Keratinocyte (primary cell): ENCODE measurements around the gene ACYP2. TPM values are rescaled to one million over a fixed set of nuclear protein-coding genes. Genes with fewer than 3 reads are reported as not detected.

Experiments
- DNase-seq: peaks from one replicate; pipeline ENCODE4 v3.0.0-alpha.2; 2011; ENCODE audit warnings: low read depth, missing footprints, low spot score
- FAIRE-seq: peaks from 2 replicates; lab custom pipeline; 2011; peaks lifted over from hg19 to GRCh38; lab: Jason Lieb, UNC
- H2AFZ ChIP-seq: 2 replicates; pipeline ENCODE4 v1.6.0; 2012; ENCODE audit warnings: low read length, control low read depth, inconsistent platforms; ENCODE audit not compliant: control insufficient read depth
- H3K27ac ChIP-seq: 2 replicates; pipeline ENCODE4 v1.5.1; 2011; ENCODE audit warnings: low read length; ENCODE audit not compliant: control insufficient read depth, insufficient read depth
- H3K27me3 ChIP-seq: 3 replicates; pipeline ENCODE4 v1.6.0; 2011; ENCODE audit warnings: low read length; ENCODE audit not compliant: control insufficient read depth, insufficient read depth; ENCODE audit errors: extremely low read depth
- H3K36me3 ChIP-seq, 2 experiments: 2 replicates in 1 of 2; 3 replicates in 1 of 2; pipeline ENCODE4 v1.5.1; 2011; ENCODE audit warnings: low read length in 2 of 2, mild to moderate bottlenecking in 1 of 2; ENCODE audit not compliant: control insufficient read depth in 2 of 2, insufficient read depth in 2 of 2; ENCODE audit errors: extremely low read depth in 1 of 2
- H3K4me1 ChIP-seq: 3 replicates; pipeline ENCODE4 v1.5.1; 2011; ENCODE audit warnings: low read length; ENCODE audit not compliant: control insufficient read depth, insufficient read depth; ENCODE audit errors: extremely low read depth
- H3K4me2 ChIP-seq: 3 replicates; pipeline ENCODE4 v1.6.0; 2011; ENCODE audit warnings: low read depth, low read length; ENCODE audit not compliant: control insufficient read depth, insufficient read depth; ENCODE audit errors: extremely low read depth
- H3K4me3 ChIP-seq, 3 experiments: fragments of 200-600 bp in 1 of 3; sonication (generic) in 1 of 3; 2 replicates in 2 of 3; 3 replicates in 1 of 3; pipeline ENCODE4 v1.5.1; 2011 to 2016; ENCODE audit warnings: low read length in 3 of 3, mild to moderate bottlenecking in 3 of 3, control low read depth in 2 of 3, inconsistent platforms in 1 of 3, low read depth in 1 of 3, mixed read lengths in 1 of 3, mixed run types in 1 of 3, moderate library complexity in 1 of 3; ENCODE audit not compliant: control insufficient read depth in 2 of 3, insufficient read depth in 2 of 3; ENCODE audit errors: extremely low read depth in 1 of 3
- H3K79me2 ChIP-seq: 2 replicates; pipeline ENCODE4 v1.6.0; 2012; ENCODE audit warnings: low read length; ENCODE audit not compliant: control insufficient read depth, insufficient read depth
- H3K9ac ChIP-seq: 3 replicates; pipeline ENCODE4 v1.6.0; 2011; ENCODE audit warnings: low read length; ENCODE audit not compliant: control insufficient read depth, insufficient read depth; ENCODE audit errors: extremely low read depth
- H3K9me1 ChIP-seq: 3 replicates; pipeline ENCODE4 v1.6.0; 2011; ENCODE audit warnings: low read length; ENCODE audit not compliant: control insufficient read depth, insufficient read depth; ENCODE audit errors: extremely low read depth
- H3K9me3 ChIP-seq: 2 replicates; pipeline ENCODE4 v1.5.1; 2012; ENCODE audit warnings: low read depth, low read length; ENCODE audit not compliant: control insufficient read depth
- H4K20me1 ChIP-seq: 3 replicates; pipeline ENCODE4 v1.6.0; 2011; ENCODE audit warnings: low read length; ENCODE audit not compliant: control insufficient read depth, insufficient read depth; ENCODE audit errors: extremely low read depth
- EZH2 ChIP-seq: IDR thresholded peaks from one replicate; pipeline ENCODE4 v1.6.1; 2012; ENCODE audit warnings: inconsistent platforms, mild to moderate bottlenecking, low read length, moderate library complexity
- dilution Hi-C: fragments of 300-500 bp; cut with MboI; formaldehyde crosslinking; loops from one replicate; pipeline ENCODE4 v1.7.0; 2020; ENCODE audit warnings: low sequenced_read_pairs; ENCODE audit not compliant: extremely low pct_ligation_motif_present
- polyA plus RNA-seq, 5 experiments: library from polyadenylated mRNA; depleted of rRNA in 3 of 5; stranded (reverse) in 3 of 5; stranded (forward) in 1 of 5; unstranded in 1 of 5; fragments of >200 nt; gene quantifications; 1 replicate in 1 of 5; 2 replicates in 3 of 5; 3 replicates in 1 of 5; pipeline versions ENCODE4 v1.2.1 to v1.2.3, GENCODE V29; 2011 to 2012; ENCODE audit warnings: missing spikeins in 2 of 5, low read depth in 1 of 5, low replicate concordance in 1 of 5
- TF ChIP-seq, protein P1 (sequence below), 3 experiments: IDR thresholded peaks in 1 of 3; conservative IDR thresholded peaks in 1 of 3; optimal IDR thresholded peaks in 1 of 3; 2 replicates in 2 of 3; 3 replicates in 1 of 3; pipeline versions ENCODE3 to v1.5.1; 2011; ENCODE audit warnings: low read length in 3 of 3, mild to moderate bottlenecking in 3 of 3, moderate library complexity in 2 of 3, control low read depth in 1 of 3, inconsistent platforms in 1 of 3; ENCODE audit not compliant: insufficient read depth in 2 of 3; ENCODE audit errors: extremely low read depth in 1 of 3

The ACYP2 gene
- polyA plus RNA-seq, 1 donor (not counting 4 experiments of a cell fraction or from before 2014, with no cell fraction given), result 8.7 TPM

DNA sequence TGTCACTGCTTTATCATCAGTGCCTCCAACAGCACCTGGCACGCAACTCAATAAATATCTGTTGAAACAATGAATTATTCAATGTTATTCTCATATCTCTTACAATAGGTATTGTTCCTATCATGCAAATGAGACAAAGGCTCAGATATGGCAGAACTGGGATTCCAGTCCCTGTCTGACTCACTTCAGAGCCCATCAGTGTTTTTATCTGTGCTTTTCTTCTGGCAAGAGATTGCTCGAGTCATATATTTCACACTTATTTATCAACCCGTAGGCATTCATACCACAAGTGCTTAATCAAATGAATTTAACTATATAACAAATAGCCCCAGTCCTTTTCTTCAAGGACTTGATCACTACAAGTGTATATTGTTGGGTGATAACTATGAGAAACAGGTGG, 217.0 kb downstream of the ACYP2 start:
- dilution Hi-C loops, result no loop called here
- TF ChIP-seq, protein P1, sequence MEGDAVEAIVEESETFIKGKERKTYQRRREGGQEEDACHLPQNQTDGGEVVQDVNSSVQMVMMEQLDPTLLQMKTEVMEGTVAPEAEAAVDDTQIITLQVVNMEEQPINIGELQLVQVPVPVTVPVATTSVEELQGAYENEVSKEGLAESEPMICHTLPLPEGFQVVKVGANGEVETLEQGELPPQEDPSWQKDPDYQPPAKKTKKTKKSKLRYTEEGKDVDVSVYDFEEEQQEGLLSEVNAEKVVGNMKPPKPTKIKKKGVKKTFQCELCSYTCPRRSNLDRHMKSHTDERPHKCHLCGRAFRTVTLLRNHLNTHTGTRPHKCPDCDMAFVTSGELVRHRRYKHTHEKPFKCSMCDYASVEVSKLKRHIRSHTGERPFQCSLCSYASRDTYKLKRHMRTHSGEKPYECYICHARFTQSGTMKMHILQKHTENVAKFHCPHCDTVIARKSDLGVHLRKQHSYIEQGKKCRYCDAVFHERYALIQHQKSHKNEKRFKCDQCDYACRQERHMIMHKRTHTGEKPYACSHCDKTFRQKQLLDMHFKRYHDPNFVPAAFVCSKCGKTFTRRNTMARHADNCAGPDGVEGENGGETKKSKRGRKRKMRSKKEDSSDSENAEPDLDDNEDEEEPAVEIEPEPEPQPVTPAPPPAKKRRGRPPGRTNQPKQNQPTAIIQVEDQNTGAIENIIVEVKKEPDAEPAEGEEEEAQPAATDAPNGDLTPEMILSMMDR (optimal IDR thresholded peaks at IDR 0.05 in 1 of 3, IDR thresholded peaks at IDR 0.05 in 1 of 3, conservative IDR thresholded peaks at IDR 0.05 in 1 of 3; ENCODE audit: extremely low read depth in 1 of 3, insufficient read depth in 2 of 3, low read length in 3 of 3), result no peak
- TF ChIP-seq EZH2, result no peak
- no peaks in the 10 kb centered on the region for H3K9me3 ChIP-seq
- no peak overlapping the region for H3K9ac ChIP-seq
- H3K4me2 ChIP-seq, result no peak overlapping the region
- FAIRE-seq (no peak), DNase-seq (no peak)
- no peaks in the 10 kb centered on the region for H3K36me3 ChIP-seq
- H3K4me1 ChIP-seq, result peaks cover 19% of the 10 kb centered on the region
- no peaks in the 10 kb centered on the region for H4K20me1 ChIP-seq
- H2AFZ ChIP-seq, result no peak overlapping the region
- H3K9me1 ChIP-seq, result no peaks in the 10 kb centered on the region
- no peak overlapping the region for H3K27ac ChIP-seq
- no peaks in the 10 kb centered on the region for H3K27me3 ChIP-seq
- no peak overlapping the region for H3K4me3 ChIP-seq
- no peaks in the 10 kb centered on the region for H3K79me2 ChIP-seq

DNA sequence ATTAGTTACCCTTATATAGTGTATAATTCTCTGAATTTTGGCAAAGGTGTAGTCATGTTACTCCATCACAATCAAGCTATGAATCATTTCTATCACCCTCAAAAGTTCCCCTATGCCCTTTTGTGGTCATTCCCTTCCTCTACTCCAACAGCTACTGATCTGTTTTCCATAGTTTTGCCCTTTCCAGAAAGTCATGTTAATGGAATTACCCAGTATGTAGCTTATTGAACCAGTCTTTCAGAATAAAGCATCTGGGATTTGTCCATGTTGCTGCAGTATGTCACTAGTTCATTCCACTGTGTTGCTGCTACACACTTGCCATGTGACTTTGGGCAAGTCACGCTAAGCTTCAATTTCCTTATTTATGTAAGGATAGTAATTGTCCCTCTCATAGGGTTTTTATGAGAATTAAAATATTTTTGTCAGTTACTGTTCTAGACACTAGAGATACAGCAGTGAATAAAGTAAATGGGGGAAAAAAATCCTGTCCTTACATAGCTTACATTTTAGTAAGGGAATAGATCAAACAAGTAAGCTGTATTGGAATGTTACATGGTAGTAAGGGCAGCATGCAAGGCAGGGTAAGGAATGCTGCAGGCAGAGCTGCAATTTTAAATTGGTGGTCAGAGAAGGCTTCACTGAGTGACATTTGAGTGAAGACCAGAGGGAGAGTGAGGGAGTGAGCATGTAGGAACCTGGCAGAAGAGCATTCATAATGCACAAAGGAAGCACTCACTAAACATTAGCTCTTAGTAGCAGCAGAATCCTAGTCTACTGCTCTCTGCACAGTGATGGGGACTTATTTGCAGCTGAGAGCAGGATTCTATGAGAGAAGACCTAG, 220.9 kb downstream of the ACYP2 start:
- no peaks in the 10 kb centered on the region for H3K36me3 ChIP-seq
- H3K4me2 ChIP-seq, result no peak overlapping the region
- TF ChIP-seq EZH2, result no peak
- TF ChIP-seq, protein P1 (optimal IDR thresholded peaks at IDR 0.05 in 1 of 3, IDR thresholded peaks at IDR 0.05 in 1 of 3, conservative IDR thresholded peaks at IDR 0.05 in 1 of 3; ENCODE audit: extremely low read depth in 1 of 3, insufficient read depth in 2 of 3, low read length in 3 of 3), result no peak
- H3K4me3 ChIP-seq, result no peak overlapping the region
- H3K9me3 ChIP-seq, result no peaks in the 10 kb centered on the region
- FAIRE-seq (no peak), DNase-seq (no peak)
- no peak overlapping the region for H3K27ac ChIP-seq
- no peaks in the 10 kb centered on the region for H3K79me2 ChIP-seq
- dilution Hi-C loops, result no loop called here
- no peaks in the 10 kb centered on the region for H3K9me1 ChIP-seq
- no peaks in the 10 kb centered on the region for H4K20me1 ChIP-seq
- H3K9ac ChIP-seq, result no peak overlapping the region
- H2AFZ ChIP-seq, result no peak overlapping the region
- H3K4me1 ChIP-seq, result no peaks in the 10 kb centered on the region
- no peaks in the 10 kb centered on the region for H3K27me3 ChIP-seq
